OCI-LY3 (cell line): ENCODE measurements around the gene TCEANC.
"Not testable (repeated sequence)": the region's sequence is repeated elsewhere in the genome, so short reads cannot be mapped to it uniquely, and the experiment has no call there.

Experiments used
- H2AFZ ChIP-seq: fragments of 200-600, 300-600 bp; shearing (Covaris generic); 2 replicates; pipeline ENCODE4 v1.6.0; 2014; ENCODE audit warnings: antibody characterized with exemption, low read depth, low read length
- H3K27ac ChIP-seq: fragments of 200-600, 300-600 bp; sonication (generic); 2 replicates; pipeline ENCODE4 v1.5.1; 2014; ENCODE audit warnings: mild to moderate bottlenecking, low read length, moderate library complexity, mixed read lengths
- H3K27me3 ChIP-seq: fragments of 200-600, 300-600 bp; sonication (generic); 2 replicates; pipeline ENCODE4 v1.6.1; 2014; ENCODE audit warnings: low read depth, low read length, mixed read lengths
- H3K36me3 ChIP-seq: fragments of 200-600, 300-600 bp; sonication (generic); replicated peaks from 2 replicates; pipeline ENCODE3; 2014; ENCODE audit warnings: low read depth, low read length, mixed read lengths
- H3K4me1 ChIP-seq: fragments of 300-600, 200-600 bp; sonication (generic); 2 replicates; pipeline ENCODE4 v1.6.1; 2014; ENCODE audit warnings: low read length, mixed read lengths
- H3K4me2 ChIP-seq: fragments of 200-600, 300-600 bp; sonication (generic); 2 replicates; pipeline ENCODE4 v1.6.1; 2014; ENCODE audit warnings: low read length, mixed read lengths
- H3K4me3 ChIP-seq: fragments of 300-600, 200-600 bp; sonication (generic); 2 replicates; pipeline ENCODE4 v1.5.1; 2014; ENCODE audit warnings: antibody characterized with exemption, mild to moderate bottlenecking, low read length, moderate library complexity
- H3K79me2 ChIP-seq: fragments of 300-600, 200-600 bp; shearing (Covaris generic); 2 replicates; pipeline ENCODE4 v1.6.1; 2014; ENCODE audit warnings: mild to moderate bottlenecking, low read length, mixed read lengths
- H3K9ac ChIP-seq: fragments of 300-600, 200-600 bp; shearing (Covaris generic); 2 replicates; pipeline ENCODE4 v1.6.0; 2014; ENCODE audit warnings: mild to moderate bottlenecking, low read length, moderate library complexity
- H3K9me3 ChIP-seq: fragments of 200-600, 300-600 bp; shearing (Covaris generic); 2 replicates; pipeline ENCODE4 v1.6.1; 2014; ENCODE audit warnings: low read length, mixed read lengths; ENCODE audit not compliant: insufficient read depth
- H4K20me1 ChIP-seq: fragments of 200-600, 300-600 bp; sonication (generic); 2 replicates; pipeline ENCODE4 v1.6.1; 2016; ENCODE audit warnings: low read length, mixed read lengths; ENCODE audit not compliant: insufficient read depth
- CTCF ChIP-seq: fragments of 200-600, 300-600 bp; sonication (generic); IDR thresholded peaks from 2 replicates; pipeline ENCODE4 v1.5.1; 2014; ENCODE audit warnings: antibody characterized with exemption, low read length, low read depth
- EZH2phosphoT487 ChIP-seq: fragments of 200-600 bp; shearing (Covaris generic); IDR thresholded peaks from 2 replicates; pipeline ENCODE4 v1.6.1; 2018; ENCODE audit warnings: antibody characterized with exemption, mixed run types, low read depth

Gene TCEANC

DNA sequence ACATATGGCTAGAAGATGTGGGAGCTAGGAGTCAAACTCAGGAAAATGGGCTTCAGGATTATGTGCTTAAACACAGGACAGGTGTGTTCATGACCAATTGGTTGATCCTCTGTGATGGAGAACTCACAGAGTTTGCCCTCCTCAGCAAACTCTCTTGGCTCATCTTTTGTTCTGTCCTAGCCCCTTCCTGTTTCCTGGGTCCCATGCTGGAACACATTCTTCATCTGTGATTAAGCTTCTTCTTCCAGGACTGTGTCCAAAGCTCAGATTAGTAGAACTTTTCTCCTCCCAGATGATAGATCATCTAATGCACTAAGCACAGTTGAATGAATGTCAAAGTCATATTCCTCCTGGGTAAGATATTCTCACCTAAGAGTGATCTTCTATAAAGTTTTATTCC lies 38.8 kb upstream of the TCEANC start:
- no peaks in the 10 kb centered on the region for H3K79me2 ChIP-seq
- H3K9me3 ChIP-seq, result no peaks in the 10 kb centered on the region
- no peaks in the 10 kb centered on the region for H3K27me3 ChIP-seq
- no peak overlapping the region for H3K4me3 ChIP-seq
- no peak overlapping the region for H3K27ac ChIP-seq
- H3K4me1 ChIP-seq, result peaks cover 19% of the 10 kb centered on the region
- no peaks in the 10 kb centered on the region for H3K36me3 ChIP-seq
- no peak overlapping the region for H3K9ac ChIP-seq
- H2AFZ ChIP-seq, result no peak overlapping the region
- no peak for TF ChIP-seq EZH2phosphoT487
- no peak for TF ChIP-seq CTCF
- no peaks in the 10 kb centered on the region for H4K20me1 ChIP-seq
- H3K4me2 ChIP-seq, result no peak overlapping the region

DNA sequence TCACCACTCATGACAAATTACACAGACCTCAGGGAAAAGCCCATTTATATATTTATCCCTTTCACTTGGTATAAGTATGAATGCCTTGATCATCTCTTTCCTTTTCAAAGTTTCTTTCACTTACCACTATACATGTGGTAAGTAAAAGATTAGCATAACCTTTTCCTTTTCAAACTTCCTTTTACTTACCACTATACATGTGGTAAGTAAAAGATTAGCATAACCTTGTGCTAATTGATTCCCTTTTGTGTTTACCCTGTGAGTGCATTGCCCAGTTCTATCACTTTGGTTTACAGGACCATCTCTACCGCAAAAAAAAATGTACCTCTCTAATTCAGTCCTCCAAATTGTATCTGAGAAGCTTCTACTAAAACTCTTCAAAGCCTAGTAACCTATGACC lies 32.7 kb upstream of the TCEANC start:
- Histone ChIP-seq H3K27me3 (no peaks in the 10 kb centered on the region), H3K4me2 (no peak overlapping the region), H3K9ac (no peak overlapping the region), H3K27ac (no peak overlapping the region), H3K79me2 (no peaks in the 10 kb centered on the region), H3K9me3 (no peaks in the 10 kb centered on the region), H3K4me1 (peaks cover 16% of the 10 kb centered on the region), H3K36me3 (no peaks in the 10 kb centered on the region), H3K4me3 (no peak overlapping the region), H4K20me1 (no peaks in the 10 kb centered on the region), H2AFZ (no peak overlapping the region)
- TF ChIP-seq CTCF, result no peak
- TF ChIP-seq EZH2phosphoT487, result no peak

GRCh38 chrX:13622401-13622964 lies 30.5 kb upstream of the TCEANC start:
- H3K9me3 ChIP-seq, result no peaks in the 10 kb centered on the region
- peaks cover 11% of the 10 kb centered on the region for H3K4me1 ChIP-seq
- no peaks in the 10 kb centered on the region for H4K20me1 ChIP-seq
- no peak overlapping the region for H3K27ac ChIP-seq
- H3K36me3 ChIP-seq, result no peaks in the 10 kb centered on the region
- no peak overlapping the region for H3K4me3 ChIP-seq
- H3K4me2 ChIP-seq, result no peak overlapping the region
- TF ChIP-seq EZH2phosphoT487 (no peak), CTCF (no peak)
- no peak overlapping the region for H3K9ac ChIP-seq
- H3K79me2 ChIP-seq, result no peaks in the 10 kb centered on the region
- no peak overlapping the region for H2AFZ ChIP-seq
- no peaks in the 10 kb centered on the region for H3K27me3 ChIP-seq

- H3K27me3 ChIP-seq, result no peaks in the 10 kb centered on the region
- no peak overlapping the region for H2AFZ ChIP-seq
- H3K4me2 ChIP-seq, result no peak overlapping the region
- TF ChIP-seq CTCF, result no peak
- no peak for TF ChIP-seq EZH2phosphoT487
- H3K79me2 ChIP-seq, result no peaks in the 10 kb centered on the region
- no peaks in the 10 kb centered on the region for H3K36me3 ChIP-seq
- no peaks in the 10 kb centered on the region for H3K4me1 ChIP-seq
- H4K20me1 ChIP-seq, result no peaks in the 10 kb centered on the region
- no peak overlapping the region for H3K4me3 ChIP-seq
- H3K9ac ChIP-seq, result no peak overlapping the region
- peaks cover 6% of the 10 kb centered on the region; the same call in 1 of the 2 replicates for H3K9me3 ChIP-seq
- no peak overlapping the region for H3K27ac ChIP-seq
These were observed 25.6 kb upstream of the TCEANC start for GRCh38 chrX:13627306-13627705.

DNA sequence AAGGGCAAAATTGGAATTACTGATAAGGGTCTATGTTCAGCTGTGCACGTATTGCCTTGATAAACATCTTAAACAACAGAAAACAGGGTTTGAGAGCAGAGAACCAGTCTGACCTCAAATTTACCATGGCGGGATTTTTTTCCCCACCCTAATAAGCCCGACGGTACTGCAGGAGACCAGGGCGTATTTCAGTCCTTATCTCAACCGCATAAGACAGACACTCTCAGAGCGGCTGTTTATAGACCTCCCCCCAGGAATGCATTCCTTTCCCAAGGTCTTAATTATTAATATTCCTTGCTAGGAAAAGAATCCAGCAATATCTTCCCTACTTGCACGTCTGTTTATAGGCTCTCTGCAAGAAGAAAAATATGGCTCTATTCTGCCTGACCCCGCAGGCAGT lies 15.7 kb upstream of the TCEANC start:
- not testable (repeated sequence) for H3K79me2 ChIP-seq, H3K27me3 ChIP-seq, H3K9ac ChIP-seq, H3K4me3 ChIP-seq, H2AFZ ChIP-seq, H3K36me3 ChIP-seq, H4K20me1 ChIP-seq, H3K9me3 ChIP-seq, H3K4me2 ChIP-seq, H3K27ac ChIP-seq, H3K4me1 ChIP-seq
